CD4-positive, alpha-beta T cell (primary cell): ENCODE measurements around the gene THADA. TPM values are rescaled to one million over a fixed set of nuclear protein-coding genes. Genes with fewer than 3 reads are reported as not detected.
A peak's percentile ranks its signal among the peaks of the same experiment; 100 is the strongest.

Experiments used
- ATAC-seq: fragments of 200-7000 bp; cut with Tn5 transposase; one replicate; pipeline ENCODE4 v1.10.0; 2022; ENCODE audit warnings: mild to moderate bottlenecking; ENCODE audit not compliant: poor library complexity
- CTCF ChIA-PET: fragments of 350-600 bp; sonication (Branson Sonifier 250); formaldehyde crosslinking; loops from one replicate; lab custom pipeline; 2021; ENCODE audit warnings: antibody characterized with exemption, inconsistent platforms; lab: Charles Lee
- POLR2A ChIA-PET: fragments of 350-600 bp; sonication (Branson Sonifier 250); formaldehyde crosslinking; loops from one replicate; lab custom pipeline; 2021; ENCODE audit warnings: antibody characterized with exemption, inconsistent platforms; lab: Charles Lee
- DNase-seq, 14 experiments: peaks; one replicate each; pipeline ENCODE4 v3.0.0-alpha.2; 2013 to 2020; ENCODE audit warnings: mixed read lengths in 2 of 14
- H3K27ac ChIP-seq, 2 donors: one replicate each; pipeline versions ENCODE4 v1.5.1 to v1.7.0; 2013; ENCODE audit warnings: low read length in 2 of 2, low read depth in 1 of 2, mild to moderate bottlenecking in 1 of 2
- H3K27me3 ChIP-seq, 2 experiments: 1 replicate in 1 of 2; 2 replicates in 1 of 2; pipeline versions ENCODE4 v1.6.1 to v1.7.0; 2013; ENCODE audit warnings: low read length in 2 of 2, control low read depth in 1 of 2, mild to moderate bottlenecking in 1 of 2, moderate library complexity in 1 of 2; ENCODE audit not compliant: insufficient read depth in 2 of 2, control insufficient read depth in 1 of 2
- H3K36me3 ChIP-seq: one replicate; pipeline ENCODE4 v1.6.1; 2013; ENCODE audit warnings: low read length, control low read depth; ENCODE audit not compliant: insufficient read depth
- H3K4me1 ChIP-seq: one replicate; pipeline ENCODE4 v1.6.1; 2013; ENCODE audit warnings: low read length, control low read depth; ENCODE audit not compliant: insufficient read depth
- H3K4me3 ChIP-seq: one replicate; pipeline ENCODE4 v1.5.1; 2013; ENCODE audit warnings: mild to moderate bottlenecking, low read length, moderate library complexity
- H3K9me3 ChIP-seq, 2 experiments: 1 replicate in 1 of 2; 2 replicates in 1 of 2; pipeline versions ENCODE4 v1.6.1 to v1.7.0; 2013; ENCODE audit warnings: low read length in 2 of 2, mild to moderate bottlenecking in 2 of 2, control low read depth in 1 of 2, moderate library complexity in 1 of 2; ENCODE audit not compliant: control insufficient read depth in 1 of 2, insufficient read depth in 1 of 2
- H3K27ac Mint-ChIP-seq: one replicate; pipeline ENCODE4 v1.8.0; 2020; ENCODE audit warnings: mixed read lengths
- H3K27me3 Mint-ChIP-seq: one replicate; pipeline ENCODE4 v1.8.0; 2021; ENCODE audit warnings: mixed read lengths
- H3K36me3 Mint-ChIP-seq: one replicate; pipeline ENCODE4 v1.8.0; 2021; ENCODE audit warnings: low read depth, mixed read lengths
- H3K4me1 Mint-ChIP-seq: one replicate; pipeline ENCODE4 v1.8.0; 2021; ENCODE audit warnings: low read depth, mixed read lengths
- H3K4me3 Mint-ChIP-seq: one replicate; pipeline ENCODE4 v1.8.0; 2020; ENCODE audit warnings: mild to moderate bottlenecking, mixed read lengths
- H3K9me3 Mint-ChIP-seq: one replicate; pipeline ENCODE4 v1.8.0; 2020; ENCODE audit warnings: mixed read lengths
- intact Hi-C, 2 experiments: fragments of 100-400 bp; cut with DNase I in 1 of 2; cut with micrococcal nuclease in 1 of 2; formaldehyde crosslinking; loops; one replicate each; pipeline versions ENCODE4 v1.15.1 to v1.9.0; 2023 to 2025; cut with DNase I, micrococcal nuclease
- total RNA-seq, 174 experiments: library from RNA in 2 of 174; stranded (reverse) in 2 of 174; gene quantifications; one replicate each; pipeline ENCODE4 v1.2.3 and lab custom pipeline; 2021 to 2026
- TF ChIP-seq, protein P1 (sequence below): fragments of 200-600 bp; IDR thresholded peaks from one replicate; pipeline ENCODE4 v1.8.0; 2022; ENCODE audit warnings: antibody characterized with exemption, mild to moderate bottlenecking

Gene THADA
- total RNA-seq, 2 experiments from 2014 or later: 29.3 to 32.9 TPM

- Mint-ChIP-seq H3K9me3 (no peaks in the 10 kb centered on the region), H3K4me3 (no peak overlapping the region), H3K27me3 (no peaks in the 10 kb centered on the region), H3K4me1 (no peaks in the 10 kb centered on the region), H3K36me3 (peaks cover 49% of the 10 kb centered on the region), H3K27ac (no peak overlapping the region)
- H3K27ac ChIP-seq: no peak overlapping the region
- peaks cover 12% of the 10 kb centered on the region for H3K36me3 ChIP-seq
- intact Hi-C loops: no loop called here
- CTCF ChIA-PET: no interaction called here
- DNase-seq: peak in 1 of 14 experiments; percentile 26
- no peaks in the 10 kb centered on the region for H3K27me3 ChIP-seq
- POLR2A ChIA-PET: no interaction called here
- ATAC-seq: no peak
- H3K4me1 ChIP-seq: peaks cover 2% of the 10 kb centered on the region
- H3K4me3 ChIP-seq: no peak overlapping the region
- TF ChIP-seq, protein P1, sequence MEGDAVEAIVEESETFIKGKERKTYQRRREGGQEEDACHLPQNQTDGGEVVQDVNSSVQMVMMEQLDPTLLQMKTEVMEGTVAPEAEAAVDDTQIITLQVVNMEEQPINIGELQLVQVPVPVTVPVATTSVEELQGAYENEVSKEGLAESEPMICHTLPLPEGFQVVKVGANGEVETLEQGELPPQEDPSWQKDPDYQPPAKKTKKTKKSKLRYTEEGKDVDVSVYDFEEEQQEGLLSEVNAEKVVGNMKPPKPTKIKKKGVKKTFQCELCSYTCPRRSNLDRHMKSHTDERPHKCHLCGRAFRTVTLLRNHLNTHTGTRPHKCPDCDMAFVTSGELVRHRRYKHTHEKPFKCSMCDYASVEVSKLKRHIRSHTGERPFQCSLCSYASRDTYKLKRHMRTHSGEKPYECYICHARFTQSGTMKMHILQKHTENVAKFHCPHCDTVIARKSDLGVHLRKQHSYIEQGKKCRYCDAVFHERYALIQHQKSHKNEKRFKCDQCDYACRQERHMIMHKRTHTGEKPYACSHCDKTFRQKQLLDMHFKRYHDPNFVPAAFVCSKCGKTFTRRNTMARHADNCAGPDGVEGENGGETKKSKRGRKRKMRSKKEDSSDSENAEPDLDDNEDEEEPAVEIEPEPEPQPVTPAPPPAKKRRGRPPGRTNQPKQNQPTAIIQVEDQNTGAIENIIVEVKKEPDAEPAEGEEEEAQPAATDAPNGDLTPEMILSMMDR: no peak
- H3K9me3 ChIP-seq: no peaks in the 10 kb centered on the region
Measured at GRCh38 chr2:43326101-43326825, 269.6 kb downstream of the THADA start.

DNA sequence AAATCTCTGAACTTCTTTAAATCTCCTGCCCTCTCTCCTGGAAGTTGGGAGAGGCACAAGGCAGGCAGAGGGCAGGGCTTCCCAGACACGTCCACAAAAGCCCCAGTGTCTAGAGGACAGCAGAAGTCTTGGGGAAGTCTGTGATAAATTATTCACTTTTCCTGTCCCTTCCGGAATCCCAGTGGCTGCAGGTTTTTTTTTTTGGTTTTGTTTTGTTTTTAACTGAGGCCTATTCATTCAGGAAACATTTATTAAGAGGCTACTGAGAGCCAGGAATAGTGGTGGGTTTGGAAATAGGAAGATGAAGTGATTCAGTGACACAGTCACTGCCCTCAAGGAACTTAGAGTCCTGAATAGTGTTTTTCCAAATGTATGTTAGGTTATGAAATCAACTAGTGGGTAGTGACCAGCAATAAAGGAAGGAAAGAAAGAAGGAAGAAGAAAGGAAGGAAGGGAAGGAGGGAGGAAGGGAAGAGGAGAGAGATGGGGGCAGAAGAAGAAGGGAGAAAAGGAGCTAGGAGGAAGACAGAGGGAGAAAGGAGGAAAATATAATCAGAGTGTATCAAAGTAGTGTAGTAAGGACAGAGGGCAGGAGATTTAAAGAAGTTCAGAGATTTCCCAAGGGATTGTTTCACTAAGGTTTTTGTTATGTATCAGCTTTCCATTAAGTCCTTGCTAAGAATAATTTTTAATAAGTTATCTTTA, 270.6 kb downstream of the THADA start:
- intact Hi-C loops: no loop called here
- CTCF ChIA-PET: no interaction called here
- H3K27me3 Mint-ChIP-seq: no peaks in the 10 kb centered on the region
- ATAC-seq (no peak), DNase-seq (no peak)
- H3K4me3 Mint-ChIP-seq: no peak overlapping the region
- no peak overlapping the region for H3K27ac ChIP-seq
- no peaks in the 10 kb centered on the region for H3K4me1 Mint-ChIP-seq
- no peaks in the 10 kb centered on the region for H3K27me3 ChIP-seq
- peaks cover 56% of the 10 kb centered on the region for H3K36me3 Mint-ChIP-seq
- H3K9me3 Mint-ChIP-seq: no peaks in the 10 kb centered on the region
- no peak overlapping the region for H3K4me3 ChIP-seq
- peaks cover 16% of the 10 kb centered on the region for H3K36me3 ChIP-seq
- no peaks in the 10 kb centered on the region for H3K9me3 ChIP-seq
- POLR2A ChIA-PET: no interaction called here
- no peaks in the 10 kb centered on the region for H3K4me1 ChIP-seq
- TF ChIP-seq, protein P1: no peak
- no peak overlapping the region for H3K27ac Mint-ChIP-seq

DNA sequence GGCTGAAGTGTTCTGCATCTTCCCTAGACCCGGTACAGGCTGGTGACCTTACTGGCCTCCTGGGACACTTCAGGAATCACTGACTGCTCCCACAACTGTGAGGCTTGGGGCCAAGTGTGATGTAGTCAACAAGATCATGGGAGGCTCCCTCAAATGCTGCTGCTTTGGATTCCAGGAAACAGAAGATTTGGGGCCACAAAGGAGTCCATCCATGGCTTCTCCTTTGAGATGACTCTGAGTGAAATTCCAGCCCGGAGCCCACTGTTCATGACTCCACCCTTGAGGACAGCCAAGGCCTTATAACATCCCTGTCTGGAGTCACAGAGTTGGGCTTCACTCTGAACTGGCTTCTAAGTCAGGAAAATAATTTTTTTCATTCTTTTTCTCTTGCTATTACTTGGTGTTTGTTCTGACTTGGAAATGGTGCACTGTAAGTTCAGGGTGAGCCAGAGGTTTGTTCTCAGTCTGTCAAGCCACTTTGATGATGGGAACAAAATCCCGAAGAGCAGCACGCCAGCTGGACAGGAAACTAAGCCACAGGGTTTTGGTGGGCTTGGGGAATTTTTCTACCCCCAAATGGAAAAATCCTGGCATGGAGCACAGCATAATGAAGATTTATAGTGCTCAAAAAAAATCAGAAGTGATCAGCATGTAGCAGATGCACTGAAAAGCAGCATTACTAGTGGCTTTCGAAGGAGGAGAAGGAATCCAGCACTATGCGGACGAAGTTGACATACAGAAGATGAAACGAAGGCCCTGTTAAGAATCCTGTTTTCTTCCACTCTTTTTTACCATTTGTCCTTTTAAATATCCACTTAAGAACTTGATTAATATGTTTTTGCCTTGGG, 271.4 kb downstream of the THADA start:
- POLR2A ChIA-PET: no interaction called here
- peaks cover 57% of the 10 kb centered on the region for H3K36me3 Mint-ChIP-seq

More for the DNA sequence above, 271.4 kb downstream of the THADA start:
- Histone ChIP-seq H3K9me3 (no peaks in the 10 kb centered on the region), H3K27ac (no peak overlapping the region), H3K4me3 (no peak overlapping the region), H3K27me3 (no peaks in the 10 kb centered on the region), H3K36me3 (peaks cover 20% of the 10 kb centered on the region), H3K4me1 (no peaks in the 10 kb centered on the region)
- DNase-seq: no peak
- Mint-ChIP-seq H3K27me3 (no peaks in the 10 kb centered on the region), H3K9me3 (no peaks in the 10 kb centered on the region), H3K4me1 (no peaks in the 10 kb centered on the region), H3K27ac (no peak overlapping the region), H3K4me3 (no peak overlapping the region)
- TF ChIP-seq, protein P1: no peak
- intact Hi-C loops: no loop called here
- CTCF ChIA-PET: no interaction called here
- ATAC-seq: no peak
